ENCODE results near the gene AGBL4.

Gene AGBL4

GRCh38 chr1:49181033-49181432 lies 842.7 kb downstream of the AGBL4 start:
- TF ChIP-seq FOXP2 (optimal IDR thresholded peaks at IDR 0.05; ENCODE audit: borderline replicate concordance, extremely low read depth, extremely low read length, insufficient read depth) (no peak), REST (IDR thresholded peaks at IDR 0.05; ENCODE audit: insufficient read depth in 1 of 2, low read depth in 2 of 2, low read length in 2 of 2) (no peak), TAF1 (IDR thresholded peaks at IDR 0.05; ENCODE audit: borderline replicate concordance, insufficient read depth, low read length) (no peak), POLR2AphosphoS5 (IDR thresholded peaks at IDR 0.05; ENCODE audit: low read depth, low read length) (no peak), SIN3A (IDR thresholded peaks at IDR 0.05; ENCODE audit: borderline replicate concordance, insufficient read depth, low read length) (no peak)

- TF ChIP-seq SIN3A (IDR thresholded peaks at IDR 0.05; ENCODE audit: borderline replicate concordance, insufficient read depth, low read length) (no peak), TAF1 (IDR thresholded peaks at IDR 0.05; ENCODE audit: borderline replicate concordance, insufficient read depth, low read length) (no peak), FOXP2 (optimal IDR thresholded peaks at IDR 0.05; ENCODE audit: borderline replicate concordance, extremely low read depth, extremely low read length, insufficient read depth) (no peak), REST (IDR thresholded peaks at IDR 0.05; ENCODE audit: insufficient read depth in 1 of 2, low read depth in 2 of 2, low read length in 2 of 2) (no peak), POLR2AphosphoS5 (IDR thresholded peaks at IDR 0.05; ENCODE audit: low read depth, low read length) (no peak)
Observed at GRCh38 chr1:49171941-49172593, 851.7 kb downstream of the AGBL4 start.

GRCh38 chr1:49166031-49166430 lies 857.7 kb downstream of the AGBL4 start:
- TF ChIP-seq POLR2AphosphoS5 (IDR thresholded peaks at IDR 0.05; ENCODE audit: low read depth, low read length) (no peak), REST (IDR thresholded peaks at IDR 0.05; ENCODE audit: insufficient read depth in 1 of 2, low read depth in 2 of 2, low read length in 2 of 2) (no peak), SIN3A (IDR thresholded peaks at IDR 0.05; ENCODE audit: borderline replicate concordance, insufficient read depth, low read length) (no peak), FOXP2 (optimal IDR thresholded peaks at IDR 0.05; ENCODE audit: borderline replicate concordance, extremely low read depth, extremely low read length, insufficient read depth) (no peak), TAF1 (IDR thresholded peaks at IDR 0.05; ENCODE audit: borderline replicate concordance, insufficient read depth, low read length) (no peak)

- TF ChIP-seq FOXP2 (optimal IDR thresholded peaks at IDR 0.05; ENCODE audit: borderline replicate concordance, extremely low read depth, extremely low read length, insufficient read depth), result no peak
- no peak for TF ChIP-seq TAF1 (IDR thresholded peaks at IDR 0.05; ENCODE audit: borderline replicate concordance, insufficient read depth, low read length)
- no peak for TF ChIP-seq POLR2AphosphoS5 (IDR thresholded peaks at IDR 0.05; ENCODE audit: low read depth, low read length)
- TF ChIP-seq REST (IDR thresholded peaks at IDR 0.05; ENCODE audit: insufficient read depth in 1 of 2, low read depth in 2 of 2, low read length in 2 of 2), result no peak
- TF ChIP-seq SIN3A (IDR thresholded peaks at IDR 0.05; ENCODE audit: borderline replicate concordance, insufficient read depth, low read length), result no peak
Observed at GRCh38 chr1:49163031-49163430, 860.7 kb downstream of the AGBL4 start.
